Activated T-cell treated with anti-CD3 and anti-CD28 coated beads, Interleukin-2, amount 50 U/mL, for 48 hours (primary cell): ENCODE measurements around the gene EXOSC10.
A peak's percentile ranks its signal among the peaks of the same experiment; 100 is the strongest.
"Not testable (repeated sequence)": the region's sequence is repeated elsewhere in the genome, so short reads cannot be mapped to it uniquely, and the experiment has no call there.

Source experiments
- DNase-seq, 2 experiments: peaks; one replicate each; pipeline ENCODE4 v3.0.0-alpha.2; 2020

The EXOSC10 gene

DNA sequence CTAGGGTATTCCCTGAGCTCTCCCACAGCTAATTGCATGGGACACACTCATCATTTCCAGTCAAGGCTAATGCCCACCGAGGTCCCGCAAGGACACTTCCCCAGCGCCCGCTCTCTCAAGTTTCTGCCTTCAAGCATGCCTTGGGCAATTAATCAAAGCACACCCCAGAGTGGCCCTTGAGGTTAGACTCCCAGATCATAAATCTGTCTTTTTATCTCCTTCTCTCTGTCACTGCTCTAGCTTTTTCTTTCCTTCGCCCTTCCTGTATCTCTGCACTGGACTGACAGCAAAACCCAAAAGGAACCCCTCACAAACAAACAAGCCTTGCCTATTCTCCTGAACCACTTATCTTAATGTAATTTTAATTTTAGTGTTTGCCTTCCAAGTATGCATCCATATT, 7.9 kb upstream of the EXOSC10 start:
- no peak for DNase-seq

- DNase-seq, result no peak
Observed at GRCh38 chr1:11105586-11105985, 5.9 kb upstream of the EXOSC10 start.

DNA sequence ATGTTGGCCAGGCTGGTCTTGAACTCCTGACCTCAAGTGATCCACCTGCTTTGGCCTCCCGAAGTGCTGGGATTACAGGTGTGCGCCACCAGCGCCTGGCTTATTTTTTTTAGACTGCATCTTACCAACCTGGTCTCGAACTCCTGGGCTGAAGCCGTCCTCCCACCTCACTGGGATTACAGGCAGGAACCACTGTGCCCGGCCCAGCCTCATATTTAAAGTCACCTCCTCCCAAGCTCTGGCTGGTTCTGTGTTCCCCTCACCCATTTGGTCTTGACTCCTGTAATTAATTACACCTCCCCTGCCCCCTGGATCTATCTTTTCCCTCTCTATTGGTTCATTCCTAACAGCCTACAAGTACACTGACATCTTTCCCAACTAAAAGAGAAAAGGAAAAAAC, 1.7 kb upstream of the EXOSC10 start:
- DNase-seq, result no peak

GRCh38 chr1:11100806-11101205, 1.1 kb upstream of the EXOSC10 start:
- DNase-seq, result not testable (repeated sequence)

DNA sequence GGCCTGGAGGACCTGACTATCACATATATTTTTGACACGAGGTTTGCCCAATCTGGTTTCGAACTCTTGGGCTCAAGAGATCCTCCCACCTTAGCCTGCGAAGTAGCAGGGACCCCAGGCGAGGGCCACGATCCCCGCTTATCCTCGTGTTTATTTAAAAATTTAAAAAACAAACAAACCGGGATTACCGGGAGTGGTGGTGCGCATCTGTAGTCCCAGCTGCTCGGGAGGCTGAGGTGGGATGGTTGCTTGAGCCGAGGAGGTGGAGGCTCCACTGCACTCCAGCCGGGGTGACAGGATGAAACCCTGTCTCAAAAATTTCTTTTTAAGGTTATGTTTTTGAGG, 452 bp upstream of the EXOSC10 start:
- DNase-seq, result no peak

GRCh38 chr1:11098931-11099309, 749 bp downstream of the EXOSC10 start:
- no peak for DNase-seq

DNA sequence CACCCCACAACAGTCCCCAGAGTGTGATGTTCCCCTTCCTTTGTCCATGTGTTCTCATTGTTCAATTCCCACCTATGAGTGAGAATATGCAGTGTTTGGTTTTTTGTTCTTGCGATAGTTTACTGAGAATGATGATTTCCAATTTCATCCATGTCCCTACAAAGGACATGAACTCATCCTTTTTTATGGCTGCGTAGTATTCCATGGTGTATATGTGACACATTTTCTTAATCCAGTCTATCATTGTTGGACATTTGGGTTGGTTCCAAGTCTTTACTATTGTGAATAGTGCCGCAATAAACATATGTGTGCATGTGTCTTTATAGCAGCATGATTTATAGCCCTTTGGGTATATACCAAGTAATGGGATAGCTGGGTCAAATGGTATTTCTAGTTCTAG, 15.9 kb downstream of the EXOSC10 start:
- not testable (repeated sequence) for DNase-seq

DNA sequence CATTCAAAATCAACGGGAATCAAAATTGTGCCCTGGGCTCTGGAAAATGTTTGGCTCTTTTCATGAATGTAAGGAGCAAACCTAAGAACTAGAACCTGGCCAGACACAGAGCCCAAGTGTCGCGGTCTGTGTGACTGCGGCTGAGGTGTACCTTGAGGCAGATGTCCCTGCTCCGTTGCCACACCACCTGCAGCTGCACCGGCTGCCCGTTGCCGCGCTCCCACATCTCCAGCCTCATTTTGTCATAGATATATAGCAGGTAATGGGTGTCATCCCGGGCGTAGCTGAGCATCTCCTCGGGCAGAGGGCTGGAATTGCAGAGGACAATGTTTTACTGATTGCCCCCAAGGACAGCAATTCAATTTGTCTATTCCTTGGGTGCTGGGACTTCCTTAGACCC, 18.7 kb downstream of the EXOSC10 start:
- DNase-seq, result no peak

- DNase-seq, result no peak
Observed at GRCh38 chr1:11078631-11079030, 21.0 kb downstream of the EXOSC10 start.

- peak in 1 of 2 experiments; percentile 30 for DNase-seq
Observed at GRCh38 chr1:11073398-11073797, 26.3 kb downstream of the EXOSC10 start.

DNA sequence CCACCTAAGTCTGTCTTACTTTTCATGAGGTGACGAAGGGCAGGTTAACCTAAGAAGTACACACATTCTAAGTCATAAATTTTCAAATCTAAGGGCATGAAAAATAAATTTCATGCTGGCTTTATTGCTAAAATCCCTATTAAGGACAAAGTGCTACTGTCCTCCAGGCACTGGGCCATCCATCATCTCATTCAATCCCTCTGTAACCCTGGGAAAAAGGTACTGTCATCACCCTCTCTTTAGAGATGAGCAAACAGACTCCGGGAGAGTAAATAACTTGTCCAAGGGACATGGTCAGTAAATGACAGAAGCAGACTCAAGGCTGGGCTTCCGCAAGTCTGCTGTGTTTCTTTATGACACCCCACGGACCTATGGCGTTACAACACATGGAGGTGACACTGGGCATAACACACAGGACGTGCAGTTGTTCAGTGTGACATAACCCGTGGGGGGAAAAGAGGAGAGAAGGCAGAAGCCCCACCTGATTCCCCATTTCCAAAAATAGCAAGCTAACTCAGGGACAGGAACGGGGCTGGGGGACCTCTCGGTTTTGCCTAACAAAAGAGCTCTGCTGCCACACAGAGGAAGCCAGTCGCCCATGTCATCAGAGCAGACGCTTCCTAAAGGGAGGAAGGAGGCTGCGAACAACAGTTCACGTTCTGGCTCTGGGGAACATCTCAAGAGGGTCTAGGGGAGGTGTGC, 27.3 kb downstream of the EXOSC10 start:
- DNase-seq, result no peak

GRCh38 chr1:11071463-11072215, 28.0 kb downstream of the EXOSC10 start:
- DNase-seq, result no peak

DNA sequence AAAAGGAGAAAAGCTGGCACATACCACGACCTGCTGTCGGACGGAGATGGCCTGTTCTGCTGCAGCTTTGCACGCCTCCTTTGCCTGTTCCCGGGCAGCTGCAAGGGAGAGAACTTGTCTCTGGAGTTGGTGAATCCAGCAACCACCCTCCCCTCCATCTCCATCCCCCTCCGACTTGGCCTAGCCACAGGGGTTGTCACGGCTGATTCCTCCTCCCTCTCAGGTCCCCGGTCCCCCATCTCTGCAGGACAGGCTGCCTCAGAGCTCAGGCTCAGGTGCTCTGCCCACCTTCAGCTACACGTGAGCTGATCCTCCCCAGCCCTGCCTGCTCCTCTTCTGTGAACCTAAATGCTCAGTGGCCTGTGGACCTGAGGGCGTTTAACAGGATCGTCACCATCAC, 28.8 kb downstream of the EXOSC10 start:
- DNase-seq, result no peak

DNA sequence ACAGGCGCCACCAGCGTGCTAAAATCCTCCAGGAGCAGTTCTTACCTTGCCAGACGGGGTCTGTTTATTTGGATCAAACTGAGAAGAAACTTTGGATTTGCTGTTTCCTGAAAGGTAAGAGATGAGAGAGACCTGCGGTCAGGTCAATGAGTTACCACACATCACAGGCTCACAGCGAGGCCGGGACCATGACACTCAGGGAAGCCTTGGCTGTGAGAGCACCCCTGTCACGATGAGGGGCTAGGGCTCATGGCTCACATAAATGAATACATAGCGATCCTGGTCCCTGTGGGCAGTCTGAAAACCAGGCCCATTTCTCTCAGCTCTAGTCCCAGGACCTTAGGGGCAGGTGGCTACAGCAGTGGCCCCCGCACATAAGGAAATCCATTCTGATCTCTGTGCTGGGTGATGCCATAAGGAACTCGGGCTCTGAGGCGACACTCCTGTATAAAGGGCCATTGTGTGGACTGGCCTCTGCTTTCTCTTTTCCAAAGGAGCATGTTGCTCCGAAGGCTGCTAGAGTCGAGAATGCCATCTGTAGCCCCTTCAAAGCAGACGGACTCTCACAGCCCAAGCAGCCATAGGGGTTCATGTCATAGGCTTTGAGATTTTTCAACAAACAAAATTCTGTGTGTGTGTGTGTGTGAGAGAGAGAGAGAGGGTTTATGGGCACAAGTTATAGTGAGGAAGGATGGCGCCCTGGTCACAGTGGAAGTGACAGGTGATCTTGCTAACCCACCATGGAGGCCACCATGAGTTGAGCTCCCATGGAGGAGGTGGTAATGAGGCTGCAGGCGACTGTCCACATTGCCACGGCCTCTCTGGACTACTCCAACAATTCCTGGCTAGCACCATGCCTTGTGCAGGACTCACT, 30.8 kb downstream of the EXOSC10 start:
- no peak for DNase-seq

DNA sequence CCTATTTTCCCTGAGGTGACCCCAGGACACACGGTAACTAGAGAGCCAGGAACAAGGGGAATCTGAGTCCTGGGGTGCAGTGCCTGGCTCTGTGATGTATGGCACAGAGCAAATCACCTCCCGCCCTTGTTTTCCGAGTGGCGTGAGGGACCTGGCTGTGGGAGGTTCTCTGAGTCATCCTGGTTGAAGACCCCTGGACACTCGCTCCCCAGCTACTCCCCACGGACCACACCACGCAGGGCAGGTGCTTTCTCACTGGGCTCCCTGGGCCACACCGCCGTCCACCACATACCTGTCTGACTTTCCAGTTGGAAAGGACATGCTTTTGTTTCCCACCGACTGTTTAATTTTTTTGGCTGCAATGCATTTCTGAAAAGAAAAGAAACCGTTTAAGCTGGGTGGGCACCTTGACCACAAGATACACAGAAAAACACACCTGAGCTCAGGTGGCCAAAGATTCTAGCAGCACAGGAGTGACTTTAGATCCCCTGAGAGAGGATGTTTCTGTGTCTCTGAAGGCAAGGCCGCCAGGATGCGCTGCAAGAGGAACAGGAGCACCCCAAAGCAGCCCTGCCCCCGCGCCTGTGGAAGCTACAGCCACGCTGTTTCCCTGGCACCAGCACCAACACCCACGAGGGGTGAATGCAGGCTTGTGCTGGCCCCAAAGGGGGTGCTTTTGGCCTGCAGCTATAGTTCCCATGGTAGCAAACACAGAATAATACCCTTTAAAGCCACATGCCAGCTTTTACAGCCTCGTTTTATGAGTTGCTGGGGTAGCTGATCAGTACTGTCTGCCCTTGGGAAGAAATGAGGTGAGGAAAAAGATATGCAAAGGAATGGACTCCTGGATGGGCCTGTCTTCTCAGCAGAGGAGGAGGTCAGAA, 31.7 kb downstream of the EXOSC10 start:
- no peak for DNase-seq

- no peak for DNase-seq
Observed at GRCh38 chr1:11065796-11066195, 33.9 kb downstream of the EXOSC10 start.

DNA sequence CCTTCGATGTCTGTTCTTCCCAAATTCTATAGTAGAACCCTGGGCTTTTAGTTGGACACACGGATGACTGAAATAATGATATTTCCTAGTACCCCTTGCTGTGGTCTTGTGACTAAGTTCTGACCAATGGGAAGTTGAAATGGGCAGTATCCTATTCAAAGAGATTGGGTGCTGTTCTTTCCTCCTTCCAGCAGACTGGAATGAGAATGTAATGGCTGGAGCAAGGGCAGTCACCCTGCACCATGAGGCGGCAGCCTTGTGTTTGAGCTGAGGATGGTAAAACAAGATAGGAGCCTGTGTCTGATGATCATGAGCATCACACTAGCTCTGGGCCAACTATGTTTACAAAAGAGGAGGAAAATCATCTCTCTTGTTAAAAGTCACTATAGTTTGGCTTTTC, 34.7 kb downstream of the EXOSC10 start:
- DNase-seq, result no peak

DNA sequence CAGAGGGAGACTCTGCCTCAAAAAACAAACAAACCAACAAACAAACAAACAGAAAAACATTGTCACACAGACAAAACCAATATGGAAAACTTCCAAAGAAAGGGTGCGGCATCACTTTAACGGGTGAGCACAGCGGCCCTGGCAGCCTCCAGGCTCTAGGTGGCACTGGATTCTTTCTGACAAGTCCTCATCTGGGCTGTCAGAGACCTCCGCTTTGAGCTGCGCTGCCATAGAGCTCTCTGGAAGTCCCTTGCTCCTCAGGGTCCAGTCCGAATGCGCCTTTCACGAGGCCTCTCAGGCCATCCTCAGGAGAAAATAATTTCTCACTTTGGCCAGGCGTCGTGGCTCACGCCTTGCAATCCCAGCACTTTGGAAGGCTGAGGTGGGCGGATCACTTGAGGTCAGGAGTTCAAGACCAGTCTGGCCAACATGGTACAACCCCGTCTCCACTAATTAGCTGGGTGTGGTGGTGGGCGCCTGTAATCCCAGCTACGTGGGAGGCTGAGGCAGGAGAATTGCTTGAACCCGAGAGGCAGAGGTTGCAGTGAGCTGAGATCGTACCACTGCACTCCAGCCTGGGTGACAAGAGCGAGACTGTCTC, 35.6 kb downstream of the EXOSC10 start:
- peak in 1 of 2 experiments; percentile 21 for DNase-seq

GRCh38 chr1:11062965-11063401, 36.7 kb downstream of the EXOSC10 start:
- peak; percentile 58 to 65 for DNase-seq

- peak in 1 of 2 experiments; percentile 19 for DNase-seq
Observed at GRCh38 chr1:11061652-11062365, 37.9 kb downstream of the EXOSC10 start.
